H1 (cell line): ENCODE results near the gene NKD2. TPM values are rescaled to one million over a fixed set of nuclear protein-coding genes. Genes with fewer than 3 reads are reported as not detected.

ENCODE experiments used
- CTCF ChIP-seq, 3 experiments: IDR thresholded peaks; 1 replicate in 2 of 3; 2 replicates in 1 of 3; pipeline versions ENCODE4 v1.5.1 to v1.6.1; 2011; ENCODE audit warnings: low read length in 3 of 3, mild to moderate bottlenecking in 3 of 3, inconsistent platforms in 2 of 3, low read depth in 1 of 3, moderate library complexity in 1 of 3; ENCODE audit not compliant: insufficient read depth in 1 of 3; ENCODE audit errors: control extremely low read depth in 1 of 3
- EP300 ChIP-seq, 2 experiments: IDR thresholded peaks; 1 replicate in 1 of 2; 2 replicates in 1 of 2; pipeline ENCODE4 v1.6.1; 2011 to 2012; ENCODE audit warnings: low read depth in 2 of 2, low read length in 2 of 2, mild to moderate bottlenecking in 2 of 2, borderline replicate concordance in 1 of 2, inconsistent platforms in 1 of 2, moderate library complexity in 1 of 2
- RXRA ChIP-seq: IDR thresholded peaks from 2 replicates; pipeline ENCODE4 v1.6.1; 2011; ENCODE audit warnings: low read depth, mild to moderate bottlenecking, low read length, moderate library complexity; ENCODE audit not compliant: insufficient read depth
- polyA plus RNA-seq, 7 experiments: library from polyadenylated mRNA; depleted of rRNA in 3 of 7; stranded (reverse) in 5 of 7; unstranded in 2 of 7; fragments of >200 nt in 5 of 7; fragments of 200-250 nt in 2 of 7; gene quantifications; 1 replicate in 5 of 7; 2 replicates in 1 of 7; 4 replicates in 1 of 7; pipeline versions ENCODE4 v1.2.1 to v1.2.3, GENCODE V29; 2011 to 2013; ENCODE audit warnings: missing spikeins in 2 of 7, mixed read lengths in 2 of 7
- total RNA-seq: library from RNA; stranded (reverse); fragmentation: NEBNext Ultra II Directional; extraction: Animal tissue kit (Norgen Biotek cat#: 25700); gene quantifications from 2 replicates; pipeline ENCODE4 v1.2.1, GENCODE V29; 2021

Gene NKD2
- total and polyA plus RNA-seq, 2 of the 8 experiments (the other 6 are each of a cell fraction or from before 2014, with no cell fraction given), result 5.5 to 7.9 TPM

GRCh38 chr5:984774-985173 is 23.8 kb upstream of the NKD2 start (continued):
- TF ChIP-seq CTCF (IDR thresholded peaks at IDR 0.05; ENCODE audit: control extremely low read depth in 1 of 3, insufficient read depth in 1 of 3, low read depth in 1 of 3, low read length in 3 of 3) (no peak), RXRA (no peak), EP300 (IDR thresholded peaks at IDR 0.05; ENCODE audit: borderline replicate concordance in 1 of 2, low read depth in 2 of 2, low read length in 2 of 2) (no peak)
